Measurements from ENCODE around the gene CSRP1. TPM values are rescaled to one million over a fixed set of nuclear protein-coding genes. Genes with fewer than 3 reads are reported as not detected.

CSRP1 gene
- total and polyA plus RNA-seq, 9 of the 15 experiments (the other 6 are each of a cell fraction or from before 2014, with no cell fraction given) = 6.8 to 39.4 (median 23.7) TPM

DNA sequence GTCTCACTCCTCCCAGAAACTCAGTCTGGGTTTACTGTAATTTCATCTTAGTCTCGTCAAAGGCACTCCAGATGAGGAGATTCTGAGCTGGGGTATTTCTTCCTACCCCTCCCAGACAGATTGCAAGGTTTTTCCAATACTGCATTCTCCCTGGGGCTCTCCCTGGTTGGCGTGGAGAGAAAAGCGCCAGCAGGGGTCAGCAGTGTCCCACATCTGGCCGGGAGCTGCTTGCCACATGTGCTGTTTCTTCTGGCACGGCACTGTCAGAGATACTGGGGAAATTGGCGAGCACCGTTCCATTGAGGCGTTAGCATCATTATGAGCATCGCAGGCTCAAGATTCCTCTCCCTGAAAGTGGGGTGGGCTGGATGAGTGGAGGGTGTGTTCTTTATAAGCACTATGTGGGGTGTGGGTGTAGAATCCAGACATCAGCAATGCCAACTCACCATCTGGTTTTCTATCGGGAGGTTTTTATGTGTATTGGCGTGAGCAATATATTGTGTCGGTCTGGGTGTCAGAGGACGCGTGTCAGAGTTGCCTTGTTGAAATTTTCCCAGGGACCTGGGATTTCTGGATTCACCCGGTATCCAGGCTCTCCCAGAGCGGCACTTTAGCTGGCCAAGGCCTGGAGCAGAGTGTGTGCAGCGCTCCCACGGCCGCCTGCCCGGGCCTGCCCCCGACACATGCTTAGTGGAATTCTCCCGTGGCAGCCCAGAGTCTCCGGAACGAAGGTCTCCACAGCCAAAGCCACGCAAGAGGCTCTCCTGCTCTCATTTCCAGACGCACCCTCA lies 24.0 kb upstream of the CSRP1 start (continued):
- no peak for TF ChIP-seq KLF6 (CRISPR knock-in tag; IDR thresholded peaks at IDR 0.05; ENCODE audit: borderline replicate concordance)
- TF ChIP-seq RBFOX2 (IDR thresholded peaks at IDR 0.05; ENCODE audit: low read depth, low read length) = no peak
- no peak for TF ChIP-seq HES1 (IDR thresholded peaks at IDR 0.05; ENCODE audit: low read depth)
- no peak for TF ChIP-seq MYBL2 (IDR thresholded peaks at IDR 0.05; ENCODE audit: low read depth)
- no peak for TF ChIP-seq MYBL2 (CRISPR knock-in tag; IDR thresholded peaks at IDR 0.05; ENCODE audit: borderline replicate concordance)
- peak; percentile 97 to 98 for TF ChIP-seq RAD21 (CRISPR knock-in tag; conservative IDR thresholded peaks at IDR 0.05 in 1 of 2, IDR thresholded peaks at IDR 0.05 in 1 of 2)
- no peak for TF ChIP-seq NFE2 (IDR thresholded peaks at IDR 0.05; ENCODE audit: low read depth)
- no peak for TF ChIP-seq ZNF778 (CRISPR knock-in tag; IDR thresholded peaks at IDR 0.05)
- peak in 1 of 2 experiments; percentile 39 for TF ChIP-seq E2F6 (IDR thresholded peaks at IDR 0.05; ENCODE audit: borderline replicate concordance in 1 of 2, extremely low read depth in 1 of 2, insufficient read depth in 1 of 2, insufficient read length in 1 of 2, low read depth in 1 of 2, low read length in 1 of 2, poor library complexity in 1 of 2, severe bottlenecking in 1 of 2)
- TF ChIP-seq TCF3 (CRISPR knock-in tag; IDR thresholded peaks at IDR 0.05) = peak; percentile 12; the same call in 1 of the 2 replicates
- TF ChIP-seq ZNF639 (CRISPR knock-in tag; conservative IDR thresholded peaks at IDR 0.05 in 1 of 2, IDR thresholded peaks at IDR 0.05 in 1 of 2) = no peak
- TF ChIP-seq ZBTB49 (CRISPR knock-in tag; IDR thresholded peaks at IDR 0.05; ENCODE audit: borderline replicate concordance) = no peak
- TF ChIP-seq NCOR1 (IDR thresholded peaks at IDR 0.05) = no peak
- TF ChIP-seq ATF1 (CRISPR knock-in tag; IDR thresholded peaks at IDR 0.05) = no peak
- 0 out of 2 replicates have a peak, but pooled peaks have one; percentile 42 for TF ChIP-seq ATF1 (tag; IDR thresholded peaks at IDR 0.05)
- TF ChIP-seq SPI1 (IDR thresholded peaks at IDR 0.05; ENCODE audit: borderline replicate concordance, low read depth, low read length) = no peak
- no peak for TF ChIP-seq PHB2 (IDR thresholded peaks at IDR 0.05; ENCODE audit: low read depth)
- TF ChIP-seq MTF1 (CRISPR knock-in tag; IDR thresholded peaks at IDR 0.05; ENCODE audit: borderline replicate concordance) = no peak
- TF ChIP-seq TFAP4 (CRISPR knock-in tag; IDR thresholded peaks at IDR 0.05; ENCODE audit: borderline replicate concordance) = peak; percentile 73
- no peak for TF ChIP-seq ZNF134 (CRISPR knock-in tag; conservative IDR thresholded peaks at IDR 0.05)
- no peak for TF ChIP-seq HNRNPH1 (optimal IDR thresholded peaks at IDR 0.05; ENCODE audit: low read depth, low read length)
